Measurements from ENCODE around the gene PTPRE. TPM values are rescaled to one million over a fixed set of nuclear protein-coding genes. Genes with fewer than 3 reads are reported as not detected.

PTPRE gene
- total RNA-seq, 1 donor from 2014 or later: 13.8 TPM

DNA sequence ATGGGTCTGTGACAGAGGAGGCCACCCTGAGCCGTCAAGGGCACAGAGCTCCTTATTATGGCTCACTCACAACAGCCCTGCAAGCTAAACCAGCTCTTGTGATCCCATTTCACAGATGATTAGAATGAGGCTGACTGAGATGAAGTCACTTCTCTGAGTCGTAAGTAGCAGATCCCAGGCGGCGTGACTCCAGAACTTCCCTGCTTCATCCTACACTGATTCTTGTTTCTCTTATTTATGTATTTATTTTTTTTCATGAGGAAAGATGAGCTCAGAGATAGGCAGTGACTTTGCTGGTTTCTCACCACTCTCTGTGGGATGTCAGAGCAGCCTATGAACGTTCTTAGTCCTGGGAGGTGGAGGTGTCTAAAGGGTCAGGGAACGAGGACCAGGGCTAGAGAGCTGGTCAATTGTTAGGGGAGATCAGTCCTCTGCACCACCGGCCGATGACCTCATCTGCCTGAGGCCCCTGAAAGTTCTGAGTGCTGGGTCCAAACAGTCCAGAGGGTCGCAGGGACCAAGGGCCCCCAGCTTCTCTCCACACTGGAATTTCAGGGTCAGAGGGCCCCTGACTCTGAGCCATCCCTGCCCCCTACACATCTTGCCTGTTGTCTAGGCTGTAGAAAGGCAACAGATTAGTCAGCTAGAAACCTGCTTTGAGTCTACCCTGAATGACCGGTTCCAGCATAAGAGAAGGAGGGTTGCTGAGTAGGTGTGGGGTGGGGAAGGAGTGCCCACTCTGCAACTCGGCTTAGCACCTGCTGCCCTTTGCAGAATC, 32.0 kb upstream of the PTPRE start:
- Histone ChIP-seq H3K27me3 (ENCODE audit: low read depth) (peaks cover 40% of the 10 kb centered on the region), H3K4me3 (no peak overlapping the region), H3K27ac (replicated peaks) (no peak overlapping the region), H3K9me3 (replicated peaks) (peaks cover 6% of the 10 kb centered on the region), H3K4me1 (peaks cover 15% of the 10 kb centered on the region), H3K36me3 (no peaks in the 10 kb centered on the region)
- intact Hi-C loops (cut with micrococcal nuclease): no loop called here
- TF ChIP-seq, protein P1, sequence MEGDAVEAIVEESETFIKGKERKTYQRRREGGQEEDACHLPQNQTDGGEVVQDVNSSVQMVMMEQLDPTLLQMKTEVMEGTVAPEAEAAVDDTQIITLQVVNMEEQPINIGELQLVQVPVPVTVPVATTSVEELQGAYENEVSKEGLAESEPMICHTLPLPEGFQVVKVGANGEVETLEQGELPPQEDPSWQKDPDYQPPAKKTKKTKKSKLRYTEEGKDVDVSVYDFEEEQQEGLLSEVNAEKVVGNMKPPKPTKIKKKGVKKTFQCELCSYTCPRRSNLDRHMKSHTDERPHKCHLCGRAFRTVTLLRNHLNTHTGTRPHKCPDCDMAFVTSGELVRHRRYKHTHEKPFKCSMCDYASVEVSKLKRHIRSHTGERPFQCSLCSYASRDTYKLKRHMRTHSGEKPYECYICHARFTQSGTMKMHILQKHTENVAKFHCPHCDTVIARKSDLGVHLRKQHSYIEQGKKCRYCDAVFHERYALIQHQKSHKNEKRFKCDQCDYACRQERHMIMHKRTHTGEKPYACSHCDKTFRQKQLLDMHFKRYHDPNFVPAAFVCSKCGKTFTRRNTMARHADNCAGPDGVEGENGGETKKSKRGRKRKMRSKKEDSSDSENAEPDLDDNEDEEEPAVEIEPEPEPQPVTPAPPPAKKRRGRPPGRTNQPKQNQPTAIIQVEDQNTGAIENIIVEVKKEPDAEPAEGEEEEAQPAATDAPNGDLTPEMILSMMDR (IDR thresholded peaks at IDR 0.05; ENCODE audit: borderline replicate concordance): no peak
- no peak for DNase-seq

DNA sequence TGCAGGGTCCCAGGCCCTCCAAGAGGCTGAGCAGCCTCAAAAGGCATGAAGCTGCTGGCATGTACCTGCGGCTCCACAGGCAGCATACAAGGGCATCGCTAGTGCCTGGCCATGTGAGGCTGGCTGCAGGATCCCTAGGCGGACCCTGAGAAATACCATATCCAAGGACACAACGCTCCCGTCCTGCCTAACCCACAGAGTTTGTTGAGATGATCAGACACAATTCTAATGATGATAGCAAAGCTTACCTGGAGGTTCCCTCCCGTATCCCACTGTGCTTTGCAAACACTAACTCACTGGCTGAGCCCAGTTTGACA, 31.5 kb upstream of the PTPRE start:
- peaks cover 16% of the 10 kb centered on the region for H3K4me1 ChIP-seq
- TF ChIP-seq, protein P1 (IDR thresholded peaks at IDR 0.05; ENCODE audit: borderline replicate concordance): no peak

DNA sequence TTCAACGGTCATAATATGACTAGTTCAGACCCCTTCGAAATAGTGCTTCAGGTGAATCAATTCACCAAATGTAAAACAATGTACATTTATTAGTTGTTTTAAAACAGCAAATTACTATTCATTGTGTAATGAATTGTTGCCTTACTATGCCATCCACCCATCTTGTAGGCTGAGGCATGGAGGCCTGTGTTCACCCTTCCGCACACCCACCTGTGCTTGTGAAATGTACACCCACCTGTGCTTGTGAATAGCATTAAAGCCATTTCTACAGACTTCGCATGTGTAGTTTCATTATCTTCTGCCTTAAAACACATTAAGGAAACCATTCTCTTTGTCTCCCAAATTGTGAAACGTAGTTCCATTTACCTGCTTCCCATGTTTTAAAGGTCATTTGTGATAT, 31.0 kb upstream of the PTPRE start:
- intact Hi-C loops (cut with micrococcal nuclease): no loop called here
- TF ChIP-seq, protein P1 (IDR thresholded peaks at IDR 0.05; ENCODE audit: borderline replicate concordance): no peak
- H3K36me3 ChIP-seq: no peaks in the 10 kb centered on the region
- no peak overlapping the region for H3K4me3 ChIP-seq
- DNase-seq: no peak
- H3K27me3 ChIP-seq (ENCODE audit: low read depth): peaks cover 33% of the 10 kb centered on the region
- peaks cover 21% of the 10 kb centered on the region for H3K4me1 ChIP-seq
- no peak overlapping the region for H3K27ac ChIP-seq (replicated peaks)
- H3K9me3 ChIP-seq (replicated peaks): no peaks in the 10 kb centered on the region

More for the DNA sequence above, 31.5 kb upstream of the PTPRE start:
- no peaks in the 10 kb centered on the region for H3K36me3 ChIP-seq
- no peak overlapping the region for H3K27ac ChIP-seq (replicated peaks)
- peaks cover under 1% of the 10 kb centered on the region for H3K9me3 ChIP-seq (replicated peaks)
- no peak for DNase-seq
- intact Hi-C loops (cut with micrococcal nuclease): no loop called here
- peaks cover 37% of the 10 kb centered on the region for H3K27me3 ChIP-seq (ENCODE audit: low read depth)
- no peak overlapping the region for H3K4me3 ChIP-seq

DNA sequence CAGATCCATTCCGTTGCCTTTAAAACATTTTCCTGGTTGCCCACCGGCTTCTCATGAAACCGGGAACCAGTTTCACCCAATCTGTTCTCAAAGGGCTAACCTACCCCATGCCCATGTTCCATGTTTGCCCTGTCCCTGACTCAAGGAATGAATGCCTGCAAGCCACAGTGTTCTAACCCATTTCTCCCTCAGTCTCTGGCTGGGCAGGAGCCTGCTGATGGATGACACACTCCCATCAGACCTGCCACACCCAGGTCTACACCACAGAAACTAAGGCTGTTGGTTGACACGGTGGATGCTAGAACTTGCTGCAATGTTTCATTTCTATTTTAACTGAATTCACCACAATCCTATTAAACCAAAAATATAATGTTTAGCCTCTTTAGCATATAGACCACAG, 29.8 kb upstream of the PTPRE start:
- H3K4me1 ChIP-seq: peaks cover 19% of the 10 kb centered on the region
- DNase-seq: no peak
- TF ChIP-seq, protein P1 (IDR thresholded peaks at IDR 0.05; ENCODE audit: borderline replicate concordance): no peak
- H3K4me3 ChIP-seq: no peak overlapping the region
- H3K36me3 ChIP-seq: no peaks in the 10 kb centered on the region
- intact Hi-C loops (cut with micrococcal nuclease): no loop called here
- H3K27ac ChIP-seq (replicated peaks): no peak overlapping the region
- H3K27me3 ChIP-seq (ENCODE audit: low read depth): peaks cover 21% of the 10 kb centered on the region
- no peaks in the 10 kb centered on the region for H3K9me3 ChIP-seq (replicated peaks)

DNA sequence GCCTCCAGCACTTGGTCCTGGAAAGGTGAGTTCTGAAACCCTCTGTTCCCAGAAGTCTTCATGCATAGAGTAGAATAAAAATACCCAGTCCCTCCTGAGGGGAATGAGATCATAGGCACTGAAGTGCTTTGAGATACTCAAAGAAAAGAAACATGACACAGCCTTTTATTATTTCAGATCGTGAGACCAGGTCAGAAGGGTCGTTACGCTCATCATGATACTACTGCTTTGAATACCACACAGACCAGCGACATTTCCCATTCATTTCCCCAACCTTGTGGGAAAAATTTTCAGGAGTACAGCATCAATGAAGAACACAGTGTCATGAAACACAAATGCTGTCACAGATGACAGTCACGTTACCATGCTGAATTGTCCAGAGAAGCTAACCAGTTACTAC, 29.2 kb upstream of the PTPRE start:
- Histone ChIP-seq H3K9me3 (replicated peaks) (no peaks in the 10 kb centered on the region), H3K27ac (replicated peaks) (no peak overlapping the region), H3K27me3 (ENCODE audit: low read depth) (peaks cover 20% of the 10 kb centered on the region), H3K4me1 (peaks cover 14% of the 10 kb centered on the region), H3K4me3 (no peak overlapping the region), H3K36me3 (no peaks in the 10 kb centered on the region)
- TF ChIP-seq, protein P1 (IDR thresholded peaks at IDR 0.05; ENCODE audit: borderline replicate concordance): no peak
- intact Hi-C loops (cut with micrococcal nuclease): no loop called here
- no peak for DNase-seq
